HG02973 (cell line): ENCODE data around the gene SCAMP4.

Experiments
- ATAC-seq: cut with Tn5 transposase; IDR thresholded peaks from one replicate; pipeline ENCODE4 v1.9.1; 2021; ENCODE audit warnings: moderate library complexity; ENCODE audit not compliant: unreplicated experiment

Gene SCAMP4

GRCh38 chr19:1954532-1954933 is 49.3 kb downstream of the SCAMP4 start:
- ATAC-seq = no peak

GRCh38 chr19:1955171-1956121 is 50.2 kb downstream of the SCAMP4 start:
- ATAC-seq = no peak

GRCh38 chr19:1956122-1956494 is 50.9 kb downstream of the SCAMP4 start:
- ATAC-seq = no peak

- no peak for ATAC-seq
Observed at GRCh38 chr19:1956868-1957492, 51.8 kb downstream of the SCAMP4 start.

GRCh38 chr19:1957562-1958248 is 52.5 kb downstream of the SCAMP4 start:
- no peak for ATAC-seq

- ATAC-seq = no peak
Observed at GRCh38 chr19:1959928-1960589, 54.9 kb downstream of the SCAMP4 start.

- no peak for ATAC-seq
Observed at GRCh38 chr19:1961000-1961883, 56.0 kb downstream of the SCAMP4 start.

GRCh38 chr19:1962674-1963073 is 57.5 kb downstream of the SCAMP4 start:
- no peak for ATAC-seq

GRCh38 chr19:1967087-1967608 is 61.9 kb downstream of the SCAMP4 start:
- no peak for ATAC-seq

GRCh38 chr19:1968279-1969175 is 63.3 kb downstream of the SCAMP4 start:
- ATAC-seq = no peak

GRCh38 chr19:1969176-1970002 is 64.2 kb downstream of the SCAMP4 start:
- no peak for ATAC-seq

- no peak for ATAC-seq
Observed at GRCh38 chr19:1970003-1970805, 65.0 kb downstream of the SCAMP4 start.

- ATAC-seq = no peak
Observed at GRCh38 chr19:1970806-1971502, 65.8 kb downstream of the SCAMP4 start.

- ATAC-seq = no peak
Observed at GRCh38 chr19:1974381-1975161, 69.4 kb downstream of the SCAMP4 start.

- no peak for ATAC-seq
Observed at GRCh38 chr19:1975162-1975480, 69.9 kb downstream of the SCAMP4 start.
